Activated CD8-positive, alpha-beta memory T cell treated with anti-CD3 and anti-CD28 coated beads, Interleukin-2, amount 50 U/mL, for 48 hours (primary cell): ENCODE results near the gene DISP1.
"Not testable (repeated sequence)": the region's sequence is repeated elsewhere in the genome, so short reads cannot be mapped to it uniquely, and the experiment has no call there.

Source experiments
- DNase-seq: peaks from one replicate; pipeline ENCODE4 v3.0.0-alpha.2; 2020

DISP1 gene

DNA sequence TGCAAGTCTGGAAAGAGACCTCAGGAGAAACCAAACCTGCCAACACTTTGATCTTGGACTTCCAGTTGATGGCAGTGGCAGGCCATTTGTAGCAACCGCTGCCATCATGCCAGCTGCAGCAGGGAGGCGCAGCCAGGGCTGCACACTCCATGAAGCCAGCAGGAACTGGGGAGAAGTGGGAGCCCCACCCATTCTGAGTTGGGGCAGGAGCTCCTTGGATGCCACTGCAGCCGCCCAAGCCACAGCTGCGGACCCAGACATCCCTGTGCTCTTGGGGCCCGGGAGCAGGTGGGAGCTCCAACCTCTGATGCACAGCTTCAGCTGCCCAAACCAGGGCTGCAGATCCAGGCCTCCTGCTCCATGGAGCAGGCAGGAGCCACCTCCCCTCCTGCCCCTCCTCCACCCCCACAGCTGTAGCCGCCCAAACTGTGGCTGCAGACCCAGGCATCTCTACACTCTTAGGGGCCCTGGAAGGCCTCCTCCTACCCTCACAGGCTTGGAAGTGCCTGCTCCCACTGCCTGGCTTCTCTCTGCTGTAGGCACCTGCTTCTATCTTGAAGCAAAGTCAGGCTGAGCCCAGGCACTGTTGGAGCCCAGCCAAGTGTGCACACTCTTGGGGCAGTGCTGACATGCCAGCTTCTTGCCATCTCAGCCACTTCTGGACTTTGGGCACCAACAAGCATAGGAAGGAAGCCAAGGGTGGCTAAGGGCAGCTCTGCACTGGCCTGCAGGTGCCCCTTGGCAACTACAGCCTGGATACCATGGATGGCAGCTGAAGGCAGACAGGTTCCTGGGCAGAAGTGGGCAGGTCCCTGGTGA is 20.0 kb upstream of the DISP1 start:
- no peak for DNase-seq

DNA sequence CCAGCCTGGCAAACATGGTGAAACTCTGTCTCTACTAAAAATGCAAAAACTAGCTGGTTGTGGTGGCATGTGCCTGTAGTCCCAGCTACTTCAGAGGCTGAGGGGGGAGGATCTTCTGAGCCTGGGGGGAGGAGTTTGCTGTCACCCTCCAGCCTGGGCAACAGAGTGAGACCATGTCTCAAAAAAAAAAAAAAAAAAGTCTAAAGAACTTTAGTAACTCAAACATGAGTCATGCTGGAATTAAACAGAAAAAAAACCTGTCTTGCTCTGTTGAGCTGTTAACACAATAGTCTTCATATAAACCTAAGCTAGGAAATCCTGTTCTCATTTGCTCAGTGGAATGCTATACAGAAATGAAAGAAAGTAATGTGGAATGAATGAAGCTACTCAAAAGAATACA is 16.7 kb upstream of the DISP1 start:
- no peak for DNase-seq

DNA sequence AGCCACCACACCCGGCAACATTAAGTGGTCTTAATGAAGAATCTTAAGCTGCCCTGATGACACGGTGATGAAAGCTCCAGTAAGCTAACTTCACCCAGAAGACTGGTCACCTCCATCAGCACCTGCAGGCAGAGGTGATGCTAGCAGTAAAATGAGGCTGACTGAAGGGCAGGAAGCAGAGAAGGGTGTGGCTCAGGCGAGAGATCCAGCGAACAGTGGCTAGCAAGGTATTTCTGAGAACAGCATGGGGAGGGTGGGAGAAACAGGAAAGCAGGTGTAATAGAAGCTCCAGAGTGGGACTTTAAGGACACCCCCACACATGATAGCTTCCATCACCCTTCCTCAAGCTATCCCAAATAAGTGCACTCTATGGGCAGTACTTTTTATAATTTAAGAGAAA is 15.9 kb upstream of the DISP1 start:
- DNase-seq, result no peak

DNA sequence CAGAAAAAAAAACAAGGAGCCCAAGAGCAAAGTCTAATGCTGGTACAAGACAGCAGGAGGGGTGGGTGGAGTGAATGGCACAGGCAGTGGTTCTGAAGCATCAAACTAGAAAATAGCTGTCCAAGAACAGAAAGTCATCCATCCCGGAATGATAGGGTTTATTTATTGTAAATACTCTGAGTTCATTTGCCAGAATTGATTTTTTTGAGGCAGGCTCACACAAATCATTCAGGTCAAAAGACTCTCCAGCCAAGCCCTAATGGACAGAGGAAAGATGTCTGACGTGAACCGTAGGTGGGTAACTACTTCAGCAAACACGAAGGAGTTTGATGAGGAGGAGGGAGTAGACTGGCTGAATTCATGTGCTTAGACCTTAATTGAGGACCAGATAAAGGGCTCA is 13.8 kb upstream of the DISP1 start:
- no peak for DNase-seq

DNA sequence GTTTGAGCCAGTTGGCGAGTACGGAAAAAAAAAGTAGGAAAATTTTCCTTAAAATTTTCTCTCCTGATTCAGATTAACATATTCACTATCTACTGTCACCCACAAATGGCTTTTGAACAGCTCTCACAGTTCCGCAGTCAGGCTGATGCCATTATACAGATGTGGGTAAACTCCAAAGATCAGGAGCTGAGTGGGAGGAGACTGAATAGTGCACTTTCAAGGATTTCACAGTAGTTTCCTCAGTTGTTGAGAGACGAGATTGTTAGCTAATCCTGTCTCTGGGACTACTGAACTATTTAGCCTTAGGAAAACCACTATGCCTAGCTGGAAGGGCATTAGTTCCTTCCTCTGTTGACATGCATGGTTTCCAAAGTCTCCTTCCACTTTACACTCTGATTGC is 3.2 kb upstream of the DISP1 start:
- DNase-seq, result no peak

DNA sequence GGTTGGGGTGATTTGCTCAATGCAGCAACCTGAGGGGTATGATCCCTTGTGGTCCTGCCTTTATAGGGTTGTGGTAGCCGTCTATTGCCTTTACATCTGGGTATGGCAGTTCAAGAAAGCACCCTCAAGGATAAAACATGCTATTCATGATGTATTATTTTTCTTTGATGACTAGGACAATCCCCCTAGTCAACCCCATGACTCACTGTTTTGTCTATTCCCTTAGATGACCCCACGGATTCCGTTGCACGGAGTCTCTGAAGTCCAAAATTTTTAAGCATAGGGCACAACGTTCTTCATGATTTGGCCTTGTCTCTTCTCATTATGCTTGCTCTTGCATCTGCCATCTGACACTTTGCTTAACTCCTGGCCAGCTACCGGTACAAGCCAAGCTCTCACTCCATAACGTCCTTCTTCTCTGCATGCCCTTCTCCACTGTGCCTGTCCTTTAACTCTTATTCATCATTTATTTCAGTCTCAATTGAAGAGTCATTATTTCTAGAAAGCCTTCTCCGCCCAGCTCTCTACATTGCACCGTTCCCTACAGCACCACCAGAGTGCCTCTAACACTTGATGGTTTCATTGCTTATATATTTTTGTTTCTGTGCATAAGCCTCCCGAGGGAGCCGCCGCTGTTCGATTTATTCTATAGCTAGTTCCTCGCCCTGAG is 838 bp upstream of the DISP1 start:
- no peak for DNase-seq

DNA sequence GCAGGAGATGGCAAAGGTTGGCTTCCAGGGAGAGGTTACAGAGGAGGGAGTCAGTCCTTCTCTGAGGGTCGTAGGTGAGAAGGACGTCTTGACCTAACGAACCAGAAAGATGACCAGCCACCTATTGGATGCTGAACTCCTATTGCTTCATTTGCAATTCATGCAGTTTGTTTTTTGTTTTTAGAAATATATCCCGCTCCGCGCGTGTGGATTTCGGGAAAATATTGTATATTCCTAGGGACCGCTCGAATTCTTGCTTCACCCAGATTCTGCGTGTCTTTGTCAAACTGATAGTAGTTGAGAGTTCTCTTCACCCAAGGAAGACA is 564 bp downstream of the DISP1 start:
- DNase-seq, result no peak

DNA sequence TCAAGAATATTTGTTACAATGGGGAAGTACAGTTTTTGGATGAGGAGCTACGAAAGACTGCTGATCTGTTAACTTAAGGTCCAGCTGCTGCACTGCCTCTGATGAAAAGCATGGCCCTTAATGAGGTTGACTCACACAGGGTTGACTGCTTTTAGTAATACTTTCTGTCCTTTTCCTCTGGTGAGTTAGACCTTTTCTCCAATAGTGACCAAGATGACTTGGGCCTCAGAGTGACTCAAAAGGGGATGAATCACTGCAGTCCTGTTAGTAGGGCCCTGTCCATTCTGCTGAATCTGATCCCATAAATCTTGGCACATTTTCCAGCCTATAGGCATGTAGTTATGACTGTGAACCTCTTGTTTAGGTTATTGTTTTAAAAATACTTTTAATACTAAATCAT is 2.7 kb downstream of the DISP1 start:
- no peak for DNase-seq

DNA sequence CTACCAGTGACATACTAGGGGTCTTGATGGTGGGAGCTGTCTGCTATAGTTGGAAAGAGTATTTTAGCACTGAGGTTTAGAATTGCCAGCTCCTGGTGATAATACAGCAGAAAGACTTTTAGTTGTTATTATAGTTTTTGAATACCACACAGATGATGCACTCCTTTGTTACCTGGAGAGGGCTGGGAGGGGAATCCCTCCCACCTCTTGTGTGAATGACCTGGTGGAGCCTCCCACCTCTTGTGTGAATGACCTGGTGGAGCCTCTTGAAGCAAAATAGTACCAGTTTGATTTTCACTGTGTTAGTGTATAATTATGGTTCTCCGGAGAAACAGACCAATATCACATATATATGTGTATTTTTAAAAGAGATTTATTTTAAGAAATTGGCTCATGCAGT is 3.3 kb downstream of the DISP1 start:
- no peak for DNase-seq

DNA sequence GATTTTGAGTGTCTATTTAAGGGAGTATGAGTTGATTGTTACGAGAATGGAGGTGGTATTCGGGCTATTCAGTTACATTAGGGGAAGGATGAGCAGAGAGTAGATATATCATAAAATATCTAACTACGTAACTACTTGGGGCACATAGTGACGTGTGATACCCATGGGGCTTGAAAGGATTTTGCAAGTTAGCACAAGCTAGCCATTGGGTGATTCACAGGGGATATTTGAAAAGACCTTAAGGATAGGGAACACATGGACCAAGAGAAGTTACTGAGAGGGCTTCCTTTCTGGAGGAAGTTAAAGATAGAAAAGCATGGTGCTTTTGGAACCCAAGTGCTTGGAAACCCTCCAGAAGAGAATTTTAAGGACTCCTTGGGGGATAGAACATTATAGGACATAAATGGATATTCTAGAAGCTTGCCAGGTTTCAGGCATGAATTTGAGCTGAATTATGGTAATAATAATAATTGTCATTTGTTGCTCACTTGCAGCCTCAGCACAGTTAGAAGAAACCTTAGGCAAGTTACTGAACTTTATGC is 5.4 kb downstream of the DISP1 start:
- no peak for DNase-seq

DNA sequence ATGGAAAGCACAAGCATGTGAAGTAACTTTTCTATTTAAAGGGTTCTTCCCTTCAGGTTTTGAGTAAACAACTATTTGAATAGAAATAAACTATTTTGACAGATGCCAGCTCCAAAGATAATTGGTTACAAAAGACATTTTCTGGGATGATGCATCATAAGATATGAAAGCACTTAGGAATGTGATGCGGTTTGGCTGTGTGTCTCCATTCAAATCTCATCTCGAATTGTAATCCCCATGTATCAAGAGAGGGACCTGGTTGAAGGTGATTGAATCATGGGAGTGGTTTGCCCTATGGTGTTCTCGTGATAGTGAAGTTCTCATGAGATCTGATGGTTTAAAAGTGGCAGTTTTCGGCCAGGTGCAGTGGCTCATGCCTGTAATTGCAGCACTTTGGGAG is 6.4 kb downstream of the DISP1 start:
- no peak for DNase-seq

DNA sequence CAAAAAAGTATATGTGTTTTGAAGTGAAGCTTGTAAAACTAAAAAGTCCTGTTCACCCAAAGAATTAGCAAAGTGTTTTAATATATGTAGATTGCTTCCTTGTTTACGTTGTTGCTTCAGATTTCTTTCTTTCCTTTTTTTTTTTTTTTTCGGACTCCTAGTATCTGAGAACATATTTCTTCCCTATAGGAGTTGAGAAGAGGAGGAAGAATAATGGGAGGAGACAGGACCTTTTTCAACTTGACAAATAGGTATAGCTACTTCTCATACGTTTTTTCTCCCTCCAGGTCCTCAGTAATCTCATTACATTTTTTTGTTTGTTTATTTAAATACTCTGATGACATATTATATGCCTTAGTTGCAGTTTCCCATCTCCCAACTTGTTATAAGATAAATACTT is 8.9 kb downstream of the DISP1 start:
- DNase-seq, result no peak

DNA sequence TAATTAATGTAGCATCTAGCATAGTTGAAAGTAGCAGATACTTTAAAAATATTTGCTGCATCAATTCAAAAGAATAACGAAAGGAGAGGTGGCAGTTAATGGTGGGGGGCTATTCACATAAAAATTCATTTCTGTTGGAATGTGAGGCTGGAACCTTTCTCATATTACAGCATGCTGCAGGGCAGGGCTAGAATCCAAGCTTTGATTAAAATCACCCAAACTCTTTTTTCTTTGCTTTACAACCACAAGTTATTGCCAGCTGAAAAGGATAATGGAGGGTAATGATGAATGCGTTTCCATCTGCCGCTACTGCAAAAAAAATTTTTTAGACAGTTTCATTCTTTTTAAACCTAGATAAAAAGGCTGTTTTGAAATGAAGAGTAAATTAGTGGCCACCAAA is 9.8 kb downstream of the DISP1 start:
- DNase-seq, result no peak

DNA sequence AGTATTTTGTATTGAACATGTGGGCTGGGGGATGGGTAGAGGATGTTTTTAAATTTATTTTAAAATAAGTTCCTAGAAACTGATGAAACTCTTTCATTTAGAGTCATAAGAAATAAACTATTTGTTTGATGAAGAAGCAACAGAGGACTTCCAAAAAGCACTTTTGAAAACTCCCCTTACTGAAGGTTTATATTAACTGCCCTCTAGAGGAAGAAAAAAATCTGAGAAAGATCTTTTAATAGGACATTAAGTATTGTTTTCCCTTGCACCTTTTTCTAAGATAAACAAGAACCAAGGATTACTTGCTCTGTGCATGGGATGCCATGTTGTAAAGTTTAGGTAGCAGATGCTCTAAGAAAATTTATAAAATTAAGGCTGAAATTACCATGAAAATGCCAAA is 14.1 kb downstream of the DISP1 start:
- DNase-seq, result no peak

DNA sequence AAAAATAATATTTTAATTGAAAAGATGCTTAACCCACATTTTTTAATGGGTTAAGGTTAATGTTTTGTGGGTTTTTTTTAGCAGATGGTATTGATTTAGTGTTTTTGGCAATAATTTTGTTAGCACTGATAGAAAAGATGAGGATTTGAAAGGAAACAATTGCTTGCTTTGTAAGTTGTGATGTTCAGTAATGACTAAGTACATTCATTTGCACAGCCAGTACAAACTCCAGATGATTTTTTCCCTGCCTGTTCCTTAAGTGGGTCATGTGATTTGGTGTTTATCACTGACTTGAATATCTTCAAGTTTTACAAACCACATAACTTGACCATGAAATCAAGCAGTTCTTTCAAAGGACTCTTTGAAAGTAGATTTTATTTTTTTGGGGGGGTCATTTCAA is 15.0 kb downstream of the DISP1 start:
- DNase-seq, result no peak

DNA sequence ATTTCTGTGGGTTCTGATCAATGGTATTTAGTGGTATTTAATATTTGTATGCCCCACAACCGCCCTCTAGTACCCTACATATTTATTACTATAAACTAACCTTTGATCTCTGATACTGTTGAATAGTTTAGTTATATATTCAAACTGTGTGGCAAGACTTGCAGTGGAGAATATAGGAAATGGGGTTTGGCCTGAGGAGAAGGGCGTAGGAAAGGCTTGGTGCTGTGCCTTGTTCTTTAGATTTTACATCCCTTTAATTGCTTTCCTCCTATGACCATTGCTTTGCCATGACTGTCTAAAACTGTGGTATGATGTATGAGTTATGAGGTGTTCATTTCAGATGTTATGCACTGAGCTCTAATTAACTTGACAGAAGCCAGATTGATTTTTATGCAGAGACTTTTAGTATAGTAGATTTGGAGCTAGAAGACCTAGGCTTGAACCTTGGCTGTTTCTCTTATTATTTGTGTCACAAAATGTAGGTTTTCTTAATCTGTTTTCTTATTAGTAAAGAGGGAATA is 18.6 kb downstream of the DISP1 start:
- DNase-seq, result no peak

DNA sequence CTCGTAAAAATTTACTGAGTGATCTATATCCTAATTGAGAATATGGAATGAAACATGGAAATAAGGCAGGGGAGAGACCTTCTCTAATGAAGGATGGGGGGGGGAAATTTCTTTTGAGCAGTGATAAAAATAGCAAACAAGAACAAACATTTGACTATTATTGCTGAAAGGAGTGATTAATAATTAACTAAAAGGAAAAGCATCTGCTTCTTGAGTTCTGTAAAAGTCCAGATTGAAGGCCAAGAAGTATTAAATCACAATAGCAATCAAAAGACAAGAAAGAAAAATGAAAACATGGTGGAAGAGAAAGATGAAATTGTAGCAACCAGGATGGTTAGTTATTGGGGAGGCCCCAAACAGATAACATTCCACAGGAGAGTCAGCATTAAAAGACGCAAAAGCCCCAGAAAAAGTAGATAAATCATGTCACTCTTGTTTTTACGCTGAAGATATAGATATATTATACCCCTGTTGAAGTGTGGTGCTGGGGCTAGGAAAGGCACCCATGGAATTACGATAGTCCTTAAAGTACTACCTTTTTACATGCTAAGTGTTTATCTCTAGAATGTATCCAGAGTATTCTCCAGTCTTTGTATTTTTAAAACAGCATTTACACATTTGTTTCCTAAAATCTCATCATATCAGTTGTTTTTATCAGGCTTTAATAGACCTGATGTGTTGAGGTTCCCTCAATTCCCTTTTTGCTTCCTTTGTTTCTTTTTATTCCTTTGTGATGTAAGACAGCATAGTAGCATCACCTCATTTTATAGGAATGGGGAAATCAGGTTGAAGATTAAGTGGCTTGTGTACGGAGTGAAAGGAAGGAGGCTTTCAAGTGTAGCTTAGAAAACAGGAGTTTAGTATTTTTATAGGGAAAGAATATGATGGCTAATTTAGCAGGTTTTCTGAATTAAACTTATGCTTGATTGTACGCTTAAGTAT is 28.9 kb downstream of the DISP1 start:
- DNase-seq, result no peak

DNA sequence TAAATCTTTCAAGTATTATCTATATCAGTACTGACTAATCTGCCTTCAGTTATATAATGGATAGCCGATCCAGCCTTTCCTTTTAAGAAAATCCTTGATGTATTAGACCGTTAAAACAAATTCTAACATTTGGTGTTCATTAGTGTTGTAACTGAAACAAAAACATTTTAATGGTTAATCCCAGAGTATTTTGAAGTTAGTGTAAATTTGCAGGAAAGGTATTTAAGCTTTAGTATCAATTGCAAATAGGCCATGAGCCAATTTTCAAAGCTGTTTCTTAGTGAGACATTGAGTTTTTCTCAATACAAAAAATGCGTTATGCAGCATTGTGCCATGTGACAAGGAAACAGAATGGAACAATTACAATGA is 29.6 kb downstream of the DISP1 start:
- no peak for DNase-seq

DNA sequence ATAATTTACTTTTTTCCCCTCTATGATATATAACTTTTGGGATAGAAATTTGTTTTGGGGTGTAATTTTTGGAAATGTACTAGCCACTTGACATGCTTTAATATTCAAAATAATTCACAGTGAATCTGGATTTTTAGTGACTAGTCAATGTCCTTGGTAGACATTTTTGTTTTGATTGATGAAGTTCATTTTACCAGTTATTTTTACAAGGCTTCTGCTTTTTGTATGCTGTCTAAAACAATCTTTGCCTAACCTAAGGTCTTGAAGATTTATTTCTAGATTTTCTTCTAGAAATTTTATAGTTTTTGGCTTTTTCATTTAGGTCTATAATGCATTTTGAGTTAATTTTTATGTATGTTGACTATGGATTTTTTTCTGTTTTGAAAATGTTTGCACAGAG is 30.9 kb downstream of the DISP1 start:
- DNase-seq, result no peak

DNA sequence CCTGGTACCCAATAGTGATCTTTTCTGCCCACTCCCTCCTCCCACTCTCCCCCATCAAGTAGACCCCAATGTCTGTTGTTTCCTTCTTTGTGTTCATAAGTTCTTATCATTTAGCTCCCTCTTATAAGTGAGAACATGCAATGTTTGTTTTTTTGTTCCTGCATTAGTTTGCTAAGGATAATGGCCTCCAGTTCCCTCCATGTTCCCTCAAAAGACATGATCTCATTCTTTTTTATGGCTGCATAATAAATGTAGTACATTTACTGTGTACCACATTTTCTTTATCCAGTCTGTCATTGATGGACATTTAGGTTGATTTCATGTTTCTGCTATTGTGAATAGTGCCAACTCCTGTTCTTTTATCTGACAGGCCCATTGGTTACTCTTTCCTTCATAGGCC is 35.7 kb downstream of the DISP1 start:
- DNase-seq, result not testable (repeated sequence)

DNA sequence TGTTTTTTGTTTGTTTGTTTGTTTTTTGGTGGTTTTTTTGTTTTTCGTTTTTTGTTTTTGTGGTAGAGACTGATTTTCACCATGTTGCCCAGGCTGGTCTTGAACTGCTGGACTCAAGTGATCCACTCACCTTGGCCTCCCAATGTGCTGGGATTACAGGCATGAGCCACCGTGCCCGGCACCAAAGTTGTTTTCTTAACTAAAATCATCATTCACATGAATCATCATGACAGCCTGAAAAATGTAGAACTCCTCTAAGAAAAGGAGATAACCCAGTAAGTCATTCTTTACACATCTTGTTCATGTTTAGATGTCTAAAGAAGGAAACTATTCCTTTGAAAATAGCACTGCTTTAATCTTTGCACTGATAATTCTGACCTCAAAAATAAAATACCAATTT is 37.5 kb downstream of the DISP1 start:
- no peak for DNase-seq

DNA sequence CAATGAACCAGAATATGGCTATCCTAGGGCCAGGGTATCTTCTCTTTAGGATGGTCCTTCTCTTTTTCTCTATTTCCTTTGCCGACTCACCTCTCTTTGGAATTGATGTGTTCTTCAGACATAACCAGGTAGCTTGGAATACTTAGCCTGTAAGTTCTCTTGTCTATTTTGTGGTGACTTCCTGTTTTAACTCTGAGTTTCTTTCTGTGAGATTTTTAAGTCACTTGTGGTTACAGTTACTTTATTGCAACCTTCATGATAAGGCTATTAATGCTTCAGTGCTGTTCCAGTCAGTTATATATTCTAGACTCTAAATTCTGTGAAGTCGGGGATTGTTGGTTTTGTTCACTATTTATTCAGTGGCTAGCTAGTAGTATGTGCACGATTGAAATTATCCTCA is 46.2 kb downstream of the DISP1 start:
- DNase-seq, result no peak
